Testis (tissue), 2 donors: Measurements from ENCODE around the gene CC2D2A.
"Not testable (repeated sequence)": the region's sequence is repeated elsewhere in the genome, so short reads cannot be mapped to it uniquely, and the experiment has no call there.

Experiments
- CTCF ChIP-seq, 3 experiments: fragments of 450-650 bp in 2 of 3; fragments of 200-600 bp in 1 of 3; sonication (generic) in 1 of 3; IDR thresholded peaks; one replicate each; pipeline ENCODE4 v1.5.1; 2016 to 2019; ENCODE audit warnings: antibody characterized with exemption in 3 of 3, mild to moderate bottlenecking in 2 of 3, moderate library complexity in 1 of 3
- POLR2A ChIP-seq: fragments of 450-650 bp; IDR thresholded peaks from one replicate; pipeline ENCODE4 v1.6.1; 2017; ENCODE audit warnings: antibody characterized with exemption, mild to moderate bottlenecking, moderate library complexity

GRCh38 chr4:15517681-15518080 lies 48.0 kb downstream of the CC2D2A start:
- not testable (repeated sequence) for TF ChIP-seq POLR2A; CTCF (IDR thresholded peaks at IDR 0.05)
